ENCODE data around the gene GATB.

- TF ChIP-seq CTCF (conservative IDR thresholded peaks at IDR 0.05) (no peak), ZFX (IDR thresholded peaks at IDR 0.05) (no peak)
Measured at GRCh38 chr4:151661873-151662272, 98.9 kb downstream of the GATB start.

All from C4-2B (cell line).